PFSK-1 (cell line): ENCODE measurements around the gene CRY2.

ENCODE experiments used
- FOXP2 ChIP-seq: optimal IDR thresholded peaks from 2 replicates; pipeline ENCODE3; 2011; ENCODE audit warnings: borderline replicate concordance, control low read depth, inconsistent platforms; ENCODE audit not compliant: insufficient read depth; ENCODE audit errors: extremely low read length, extremely low read depth
- POLR2AphosphoS5 ChIP-seq: IDR thresholded peaks from 2 replicates; pipeline ENCODE4 v1.6.1; 2012; ENCODE audit warnings: low read depth, mild to moderate bottlenecking, control low read depth, low read length, moderate library complexity
- SIN3A ChIP-seq: IDR thresholded peaks from 2 replicates; pipeline ENCODE4 v1.6.1; 2012; ENCODE audit warnings: mild to moderate bottlenecking, low read length, moderate library complexity, borderline replicate concordance; ENCODE audit not compliant: insufficient read depth
- TAF1 ChIP-seq: IDR thresholded peaks from 2 replicates; pipeline ENCODE4 v1.6.1; 2012; ENCODE audit warnings: low read length, control low read depth, borderline replicate concordance; ENCODE audit not compliant: insufficient read depth
- TF ChIP-seq, protein P1 (sequence below), 2 experiments: IDR thresholded peaks; 2 replicates each; pipeline versions ENCODE4 v1.6.1 to v1.8.0; 2011 to 2012; ENCODE audit warnings: low read depth in 2 of 2, low read length in 2 of 2, control low read depth in 1 of 2, inconsistent platforms in 1 of 2, mild to moderate bottlenecking in 1 of 2, moderate library complexity in 1 of 2; ENCODE audit not compliant: insufficient read depth in 1 of 2

The CRY2 gene

DNA sequence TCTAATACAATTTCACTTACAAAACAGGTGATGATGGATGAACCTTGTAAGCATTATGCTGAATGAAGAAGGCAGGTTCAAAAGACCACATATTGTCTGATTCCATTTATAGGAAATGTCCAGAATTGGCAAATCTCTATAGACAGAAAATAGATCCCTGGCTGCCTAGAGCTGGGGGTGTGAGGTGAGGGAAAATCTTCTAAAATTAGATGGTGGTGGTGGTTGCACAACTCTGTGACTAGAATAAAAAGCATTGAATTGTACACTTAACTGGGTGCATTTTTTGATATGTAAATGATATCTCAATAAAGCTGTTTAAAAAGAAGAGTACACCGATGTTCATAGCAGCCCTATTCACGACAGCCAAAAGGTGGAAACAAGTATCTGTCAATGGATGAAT is 16.7 kb upstream of the CRY2 start:
- TF ChIP-seq POLR2AphosphoS5 (no peak), TAF1 (no peak), SIN3A (no peak), FOXP2 (no peak)
- TF ChIP-seq, protein P1, sequence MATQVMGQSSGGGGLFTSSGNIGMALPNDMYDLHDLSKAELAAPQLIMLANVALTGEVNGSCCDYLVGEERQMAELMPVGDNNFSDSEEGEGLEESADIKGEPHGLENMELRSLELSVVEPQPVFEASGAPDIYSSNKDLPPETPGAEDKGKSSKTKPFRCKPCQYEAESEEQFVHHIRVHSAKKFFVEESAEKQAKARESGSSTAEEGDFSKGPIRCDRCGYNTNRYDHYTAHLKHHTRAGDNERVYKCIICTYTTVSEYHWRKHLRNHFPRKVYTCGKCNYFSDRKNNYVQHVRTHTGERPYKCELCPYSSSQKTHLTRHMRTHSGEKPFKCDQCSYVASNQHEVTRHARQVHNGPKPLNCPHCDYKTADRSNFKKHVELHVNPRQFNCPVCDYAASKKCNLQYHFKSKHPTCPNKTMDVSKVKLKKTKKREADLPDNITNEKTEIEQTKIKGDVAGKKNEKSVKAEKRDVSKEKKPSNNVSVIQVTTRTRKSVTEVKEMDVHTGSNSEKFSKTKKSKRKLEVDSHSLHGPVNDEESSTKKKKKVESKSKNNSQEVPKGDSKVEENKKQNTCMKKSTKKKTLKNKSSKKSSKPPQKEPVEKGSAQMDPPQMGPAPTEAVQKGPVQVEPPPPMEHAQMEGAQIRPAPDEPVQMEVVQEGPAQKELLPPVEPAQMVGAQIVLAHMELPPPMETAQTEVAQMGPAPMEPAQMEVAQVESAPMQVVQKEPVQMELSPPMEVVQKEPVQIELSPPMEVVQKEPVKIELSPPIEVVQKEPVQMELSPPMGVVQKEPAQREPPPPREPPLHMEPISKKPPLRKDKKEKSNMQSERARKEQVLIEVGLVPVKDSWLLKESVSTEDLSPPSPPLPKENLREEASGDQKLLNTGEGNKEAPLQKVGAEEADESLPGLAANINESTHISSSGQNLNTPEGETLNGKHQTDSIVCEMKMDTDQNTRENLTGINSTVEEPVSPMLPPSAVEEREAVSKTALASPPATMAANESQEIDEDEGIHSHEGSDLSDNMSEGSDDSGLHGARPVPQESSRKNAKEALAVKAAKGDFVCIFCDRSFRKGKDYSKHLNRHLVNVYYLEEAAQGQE (IDR thresholded peaks at IDR 0.05; ENCODE audit: insufficient read depth in 1 of 2, low read depth in 2 of 2, low read length in 2 of 2): no peak

DNA sequence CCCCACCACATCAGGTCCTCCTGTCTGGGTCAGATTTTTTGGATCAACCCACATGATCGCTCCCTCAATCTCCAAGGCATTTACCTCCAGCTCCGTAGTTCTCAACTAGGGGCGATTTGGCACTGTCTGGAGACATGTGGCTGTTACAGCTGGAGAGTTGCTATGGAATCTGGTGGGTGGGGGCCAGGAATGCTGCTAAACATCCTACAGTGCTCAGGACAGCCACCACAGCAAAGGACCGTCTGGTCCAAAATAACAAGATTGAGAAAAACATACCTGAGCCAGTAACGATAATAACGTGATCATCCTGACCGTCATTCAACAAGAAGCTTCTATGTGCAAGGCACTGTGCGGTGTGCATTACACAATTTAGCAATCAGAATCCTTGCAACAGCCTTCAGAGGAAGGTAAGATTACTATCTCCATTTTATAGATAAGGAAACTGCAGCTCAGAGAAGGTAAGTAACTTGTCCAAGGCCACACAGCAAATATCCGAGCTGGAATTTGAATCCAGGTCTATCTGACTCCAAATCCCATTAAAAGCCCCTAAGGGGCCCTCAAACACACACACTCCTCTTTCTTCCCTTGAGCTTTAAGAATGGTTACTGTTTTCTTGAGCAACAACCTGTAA is 14.3 kb upstream of the CRY2 start:
- TF ChIP-seq POLR2AphosphoS5 (no peak), FOXP2 (no peak), TAF1 (no peak), SIN3A (no peak)
- TF ChIP-seq, protein P1 (IDR thresholded peaks at IDR 0.05; ENCODE audit: insufficient read depth in 1 of 2, low read depth in 2 of 2, low read length in 2 of 2): no peak

DNA sequence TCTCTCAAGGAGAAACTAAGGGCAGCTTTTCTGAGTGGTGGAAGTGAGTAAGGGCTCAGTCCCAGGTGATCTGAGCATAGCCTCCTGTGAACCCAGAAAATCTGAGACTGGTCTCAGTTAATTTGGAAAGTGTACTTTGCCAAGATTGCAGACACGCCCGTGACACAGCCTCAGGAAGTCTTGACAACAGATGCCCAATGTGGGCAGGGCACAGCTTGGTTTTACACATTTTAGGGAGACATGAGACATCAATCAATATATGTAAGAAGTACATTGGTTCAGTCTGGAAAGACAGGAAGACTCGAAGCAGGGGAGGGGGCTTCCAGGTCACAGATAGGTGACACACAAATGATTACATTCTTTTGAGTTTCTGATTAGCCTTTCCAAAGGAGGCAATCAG is 13.5 kb upstream of the CRY2 start:
- TF ChIP-seq SIN3A: no peak
- TF ChIP-seq FOXP2: no peak
- no peak for TF ChIP-seq TAF1
- TF ChIP-seq POLR2AphosphoS5: no peak
- TF ChIP-seq, protein P1 (IDR thresholded peaks at IDR 0.05; ENCODE audit: insufficient read depth in 1 of 2, low read depth in 2 of 2, low read length in 2 of 2): no peak

DNA sequence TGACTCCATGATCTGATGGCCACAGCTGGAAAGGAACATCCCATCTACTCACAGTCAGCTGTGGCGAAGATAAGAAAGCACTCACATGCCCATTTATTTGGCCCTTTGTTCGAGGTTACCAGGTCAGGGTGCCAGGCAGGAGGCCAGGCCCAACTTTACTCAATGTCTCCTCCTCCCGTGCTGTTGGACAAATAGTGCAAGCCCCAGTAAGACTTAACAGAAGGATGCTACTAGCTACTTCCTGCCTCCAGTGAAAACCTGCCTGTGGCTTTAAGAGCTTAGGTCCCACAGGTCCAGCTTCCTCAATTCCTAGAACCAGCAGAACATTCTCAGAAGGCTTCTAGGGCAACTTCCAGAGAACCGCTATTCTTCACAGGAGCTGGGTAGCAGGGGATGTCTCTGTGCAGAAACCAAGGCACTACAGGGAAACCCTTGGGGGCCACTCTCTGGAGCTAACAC is 12.9 kb upstream of the CRY2 start:
- no peak for TF ChIP-seq TAF1
- no peak for TF ChIP-seq FOXP2
- TF ChIP-seq, protein P1 (IDR thresholded peaks at IDR 0.05; ENCODE audit: insufficient read depth in 1 of 2, low read depth in 2 of 2, low read length in 2 of 2): no peak
- TF ChIP-seq SIN3A: no peak
- no peak for TF ChIP-seq POLR2AphosphoS5
